SU-DHL-6 (cell line): ENCODE data around the gene FOXN3.

Source experiments
- H2AFZ ChIP-seq: fragments of 200-600 bp; sonication (generic); 2 replicates; pipeline ENCODE4 v1.6.1; 2014; ENCODE audit warnings: low read depth, mild to moderate bottlenecking, moderate library complexity, mixed read lengths, antibody characterized with exemption, low read length; ENCODE audit not compliant: severe bottlenecking
- H3F3A ChIP-seq: fragments of 200-600 bp; shearing (Covaris generic); 2 replicates; pipeline ENCODE4 v1.6.0; 2016; ENCODE audit warnings: antibody characterized with exemption, mild to moderate bottlenecking; ENCODE audit not compliant: insufficient read depth
- H3K27ac ChIP-seq: fragments of 200-600 bp; sonication (generic); 2 replicates; pipeline ENCODE4 v1.5.1; 2016; ENCODE audit warnings: low read depth, mild to moderate bottlenecking, low read length, moderate library complexity, mixed read lengths
- H3K27me3 ChIP-seq: fragments of 200-600 bp; sonication (generic), shearing (Covaris generic); 2 replicates; pipeline ENCODE4 v1.6.0; 2014; ENCODE audit warnings: mild to moderate bottlenecking, low read length
- H3K36me3 ChIP-seq: fragments of 200-600 bp; sonication (generic); 2 replicates; pipeline ENCODE4 v1.6.1; 2014; ENCODE audit warnings: mild to moderate bottlenecking, low read length, mixed read lengths
- H3K4me2 ChIP-seq: fragments of 300-600, 200-600 bp; shearing (Covaris generic), sonication (generic); 2 replicates; pipeline ENCODE4 v1.6.0; 2014; ENCODE audit warnings: low read length, low read depth, mild to moderate bottlenecking; ENCODE audit not compliant: poor library complexity, severe bottlenecking
- H3K4me3 ChIP-seq: fragments of 200-600 bp; sonication (generic); 2 replicates; pipeline ENCODE4 v1.5.1; 2014; ENCODE audit warnings: antibody characterized with exemption, low read length, mild to moderate bottlenecking, mixed read lengths; ENCODE audit not compliant: insufficient read depth, poor library complexity, severe bottlenecking
- H3K79me2 ChIP-seq: fragments of 200-600 bp; sonication (generic); 2 replicates; pipeline ENCODE4 v1.6.1; 2014; ENCODE audit warnings: mild to moderate bottlenecking, low read length, moderate library complexity; ENCODE audit not compliant: insufficient read depth
- H3K9ac ChIP-seq: fragments of 200-600 bp; sonication (generic); 2 replicates; pipeline ENCODE4 v1.7.0; 2014; ENCODE audit warnings: mild to moderate bottlenecking, low read length
- H3K9me2 ChIP-seq: fragments of 200-600 bp; sonication (generic); replicated peaks from 2 replicates; pipeline ENCODE4 v1.6.1; 2014; ENCODE audit warnings: low read length; ENCODE audit not compliant: insufficient read depth
- H3K9me3 ChIP-seq: fragments of 200-600 bp; sonication (generic); 2 replicates; pipeline ENCODE4 v1.6.1; 2014; ENCODE audit warnings: low read length, mixed read lengths; ENCODE audit not compliant: insufficient read depth
- H4K20me1 ChIP-seq: fragments of 200-600 bp; sonication (generic); 2 replicates; pipeline ENCODE4 v1.6.1; 2014; ENCODE audit warnings: low read depth, mild to moderate bottlenecking, antibody characterized with exemption, low read length, moderate library complexity, mixed read lengths
- CTCF ChIP-seq: fragments of 200-600 bp; sonication (generic); IDR thresholded peaks from one replicate; pipeline ENCODE4 v1.5.1; 2017; ENCODE audit warnings: antibody characterized with exemption, mild to moderate bottlenecking, low read length, moderate library complexity; ENCODE audit not compliant: insufficient read depth, poor library complexity, severe bottlenecking
- EZH2phosphoT487 ChIP-seq: fragments of 200-600 bp; sonication (generic), shearing (Covaris generic); conservative IDR thresholded peaks from 2 replicates; pipeline ENCODE4 v1.6.1; 2018; ENCODE audit warnings: mild to moderate bottlenecking, antibody characterized with exemption, low read length, moderate library complexity, mixed read lengths

Gene FOXN3

DNA sequence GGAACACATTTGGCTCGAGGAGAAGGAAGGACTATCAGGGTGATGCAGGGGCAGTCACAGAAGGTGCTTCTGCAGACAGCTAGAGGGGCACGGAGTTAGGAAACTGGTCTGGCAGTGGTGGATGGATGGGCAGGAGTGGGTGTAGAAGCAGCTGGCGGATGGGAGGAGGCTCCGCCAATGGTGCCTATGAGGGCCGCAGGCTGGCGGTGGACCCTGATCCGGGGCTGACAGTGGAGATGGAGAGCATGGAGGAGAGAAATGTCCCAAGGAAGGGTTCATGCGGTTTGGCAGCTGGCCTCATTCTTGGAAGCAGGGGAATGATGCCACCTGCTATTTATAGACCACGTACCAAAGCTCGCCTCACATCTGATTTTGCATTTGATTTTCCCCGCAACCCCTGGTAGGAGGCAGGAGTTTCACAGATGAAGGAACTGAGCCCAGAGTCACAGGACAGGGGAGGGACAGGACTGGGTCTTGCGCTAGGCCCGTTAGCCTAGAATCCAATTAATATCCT lies 237.1 kb downstream of the FOXN3 start:
- Histone ChIP-seq H3K9me2 (no peaks in the 10 kb centered on the region), H3K79me2 (no peaks in the 10 kb centered on the region), H3K9ac (no peak overlapping the region), H3K4me3 (no peak overlapping the region), H3K36me3 (0 out of 2 replicates have a peak, but pooled peaks cover 4% of the 10 kb centered on the region), H3K27ac (no peak overlapping the region), H3K9me3 (no peaks in the 10 kb centered on the region), H4K20me1 (no peaks in the 10 kb centered on the region), H3K4me2 (no peak overlapping the region), H3K27me3 (no peaks in the 10 kb centered on the region), H3F3A (no peaks in the 10 kb centered on the region), H2AFZ (no peak overlapping the region)
- TF ChIP-seq EZH2phosphoT487 (no peak), CTCF (no peak)

DNA sequence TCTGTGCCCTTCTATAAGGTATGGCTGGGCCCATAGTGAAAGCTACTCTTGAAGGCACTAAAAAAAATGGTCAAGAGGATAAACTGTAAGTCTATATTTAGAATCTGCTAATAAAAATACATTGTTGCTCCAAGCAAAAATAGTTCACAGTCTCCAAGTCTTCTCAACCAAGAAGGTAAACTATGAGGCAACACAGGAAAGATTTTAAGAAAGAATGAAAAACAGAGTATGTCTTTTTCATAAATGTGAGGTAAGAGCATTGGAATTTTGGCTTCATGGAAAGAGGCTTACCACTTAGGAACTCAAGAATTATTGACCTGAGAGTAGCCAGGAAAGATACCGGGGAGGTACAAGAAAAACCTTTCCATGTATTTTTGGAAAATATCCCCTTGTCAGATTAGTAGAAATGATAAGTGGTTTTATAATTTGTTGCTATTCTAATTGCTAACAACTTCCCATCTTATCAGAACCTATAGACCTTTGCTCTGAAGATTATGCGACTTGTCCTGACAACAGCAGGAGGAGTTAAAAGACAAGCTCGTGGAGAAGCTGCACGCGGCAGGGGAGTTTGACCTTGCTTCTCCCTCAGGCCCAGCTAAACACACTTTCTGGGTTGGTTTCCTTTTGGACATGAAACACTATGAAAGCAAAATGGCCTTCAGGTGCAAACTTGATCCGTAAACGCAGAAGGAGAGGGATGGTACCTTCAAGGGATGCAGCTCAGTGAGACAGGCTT lies 238.1 kb downstream of the FOXN3 start:
- no peaks in the 10 kb centered on the region for H3K9me3 ChIP-seq
- no peak overlapping the region for H3K4me3 ChIP-seq
- no peak overlapping the region for H3K4me2 ChIP-seq
- 0 out of 2 replicates have a peak, but pooled peaks cover 4% of the 10 kb centered on the region for H3K36me3 ChIP-seq
- no peaks in the 10 kb centered on the region for H3K79me2 ChIP-seq
- no peaks in the 10 kb centered on the region for H4K20me1 ChIP-seq
- no peak overlapping the region for H3K27ac ChIP-seq
- no peak overlapping the region for H2AFZ ChIP-seq
- H3K9ac ChIP-seq = no peak overlapping the region
- no peaks in the 10 kb centered on the region for H3F3A ChIP-seq
- TF ChIP-seq CTCF = no peak
- TF ChIP-seq EZH2phosphoT487 = no peak
- H3K27me3 ChIP-seq = no peaks in the 10 kb centered on the region
- H3K9me2 ChIP-seq = no peaks in the 10 kb centered on the region

GRCh38 chr14:89178376-89178775 lies 238.7 kb downstream of the FOXN3 start:
- Histone ChIP-seq H3K9me3 (no peaks in the 10 kb centered on the region), H3F3A (no peaks in the 10 kb centered on the region), H3K27ac (no peak overlapping the region), H3K79me2 (no peaks in the 10 kb centered on the region), H4K20me1 (no peaks in the 10 kb centered on the region), H2AFZ (no peak overlapping the region), H3K9ac (no peak overlapping the region), H3K27me3 (no peaks in the 10 kb centered on the region), H3K4me3 (no peak overlapping the region), H3K4me2 (no peak overlapping the region), H3K9me2 (no peaks in the 10 kb centered on the region), H3K36me3 (0 out of 2 replicates have a peak, but pooled peaks cover 6% of the 10 kb centered on the region)
- no peak for TF ChIP-seq EZH2phosphoT487
- TF ChIP-seq CTCF = no peak
